Adrenal gland (tissue), 5 donors: Measurements from ENCODE around the gene C16orf78.

Experiments used
- POLR2A ChIP-seq, 2 donors: fragments of 450-650 bp; IDR thresholded peaks; one replicate each; pipeline ENCODE4 v1.6.1; 2017; ENCODE audit warnings: antibody characterized with exemption in 2 of 2, mild to moderate bottlenecking in 2 of 2, moderate library complexity in 1 of 2
- TF ChIP-seq, protein P1 (sequence below), 6 experiments: fragments of 450-650 bp in 4 of 6; fragments of 200-600 bp in 2 of 6; sonication (generic) in 1 of 6; IDR thresholded peaks; 1 replicate in 5 of 6; 2 replicates in 1 of 6; pipeline versions ENCODE4 v1.5.1 to v1.8.0; 2016 to 2021; ENCODE audit warnings: antibody characterized with exemption in 6 of 6, mild to moderate bottlenecking in 2 of 6, moderate library complexity in 1 of 6
- donor health status: DM: no; HTN: no; CAD: no.

DNA sequence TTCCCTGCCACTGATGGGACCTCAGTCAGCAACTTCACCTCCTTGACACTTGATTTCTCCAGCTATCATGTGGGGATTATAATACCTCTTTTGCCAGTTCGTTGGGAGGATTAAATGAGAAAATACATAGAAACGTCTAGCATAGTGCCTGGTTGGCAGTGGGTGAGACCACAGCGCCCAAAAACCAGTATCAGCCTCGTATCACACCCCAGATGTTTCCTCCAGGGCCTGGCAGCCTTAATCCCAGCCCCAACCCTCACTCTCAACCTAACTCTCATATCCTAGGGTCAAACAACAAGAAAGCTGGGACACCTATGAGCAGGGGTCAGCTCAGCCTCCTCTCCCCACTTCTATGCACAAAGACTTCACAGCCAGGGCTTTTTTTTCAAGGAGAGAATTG, 14.0 kb upstream of the C16orf78 start:
- TF ChIP-seq, protein P1, sequence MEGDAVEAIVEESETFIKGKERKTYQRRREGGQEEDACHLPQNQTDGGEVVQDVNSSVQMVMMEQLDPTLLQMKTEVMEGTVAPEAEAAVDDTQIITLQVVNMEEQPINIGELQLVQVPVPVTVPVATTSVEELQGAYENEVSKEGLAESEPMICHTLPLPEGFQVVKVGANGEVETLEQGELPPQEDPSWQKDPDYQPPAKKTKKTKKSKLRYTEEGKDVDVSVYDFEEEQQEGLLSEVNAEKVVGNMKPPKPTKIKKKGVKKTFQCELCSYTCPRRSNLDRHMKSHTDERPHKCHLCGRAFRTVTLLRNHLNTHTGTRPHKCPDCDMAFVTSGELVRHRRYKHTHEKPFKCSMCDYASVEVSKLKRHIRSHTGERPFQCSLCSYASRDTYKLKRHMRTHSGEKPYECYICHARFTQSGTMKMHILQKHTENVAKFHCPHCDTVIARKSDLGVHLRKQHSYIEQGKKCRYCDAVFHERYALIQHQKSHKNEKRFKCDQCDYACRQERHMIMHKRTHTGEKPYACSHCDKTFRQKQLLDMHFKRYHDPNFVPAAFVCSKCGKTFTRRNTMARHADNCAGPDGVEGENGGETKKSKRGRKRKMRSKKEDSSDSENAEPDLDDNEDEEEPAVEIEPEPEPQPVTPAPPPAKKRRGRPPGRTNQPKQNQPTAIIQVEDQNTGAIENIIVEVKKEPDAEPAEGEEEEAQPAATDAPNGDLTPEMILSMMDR (IDR thresholded peaks at IDR 0.05): no peak
- no peak for TF ChIP-seq POLR2A (IDR thresholded peaks at IDR 0.05)
